ENCODE data around the gene RAP2A. TPM values are rescaled to one million over a fixed set of nuclear protein-coding genes. Genes with fewer than 3 reads are reported as not detected.

RAP2A gene
- total RNA-seq, 4 donors from 2014 or later, result 15.8 to 26.9 (median 18.2) TPM

DNA sequence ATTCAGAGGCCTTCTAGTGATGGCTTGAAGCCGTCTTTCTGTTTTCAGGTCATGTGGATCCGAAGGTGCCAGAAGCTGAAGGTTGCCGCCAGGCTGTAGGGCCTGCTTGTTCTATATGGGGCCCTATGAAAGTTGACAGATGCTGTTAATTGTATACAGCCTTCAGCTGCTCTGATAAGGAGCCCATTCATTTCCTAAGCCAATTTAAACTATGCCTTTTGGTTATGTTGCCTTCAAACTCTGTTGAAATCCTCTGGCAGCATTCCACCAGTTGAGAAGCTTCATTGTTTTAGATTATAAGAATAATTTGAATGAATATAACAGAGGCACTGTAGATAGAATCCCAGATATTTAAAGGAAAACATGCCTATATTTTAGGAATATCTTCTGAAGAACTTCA lies 34.4 kb downstream of the RAP2A start:
- no peaks in the 10 kb centered on the region for H3K27me3 ChIP-seq
- H3K4me3 ChIP-seq (replicated peaks in 1 of 3), result no peak overlapping the region
- no peaks in the 10 kb centered on the region for H3K36me3 ChIP-seq
- peaks cover 9 to 12% of the 10 kb centered on the region in 2 donors for H3K4me1 ChIP-seq
- WGBS, 2 donors, result 92 to 98% methylated on average over 3 of the region's 3 CpGs
- intact Hi-C loops (cut with DNase I), result no loop called here
- TF ChIP-seq, protein P1, sequence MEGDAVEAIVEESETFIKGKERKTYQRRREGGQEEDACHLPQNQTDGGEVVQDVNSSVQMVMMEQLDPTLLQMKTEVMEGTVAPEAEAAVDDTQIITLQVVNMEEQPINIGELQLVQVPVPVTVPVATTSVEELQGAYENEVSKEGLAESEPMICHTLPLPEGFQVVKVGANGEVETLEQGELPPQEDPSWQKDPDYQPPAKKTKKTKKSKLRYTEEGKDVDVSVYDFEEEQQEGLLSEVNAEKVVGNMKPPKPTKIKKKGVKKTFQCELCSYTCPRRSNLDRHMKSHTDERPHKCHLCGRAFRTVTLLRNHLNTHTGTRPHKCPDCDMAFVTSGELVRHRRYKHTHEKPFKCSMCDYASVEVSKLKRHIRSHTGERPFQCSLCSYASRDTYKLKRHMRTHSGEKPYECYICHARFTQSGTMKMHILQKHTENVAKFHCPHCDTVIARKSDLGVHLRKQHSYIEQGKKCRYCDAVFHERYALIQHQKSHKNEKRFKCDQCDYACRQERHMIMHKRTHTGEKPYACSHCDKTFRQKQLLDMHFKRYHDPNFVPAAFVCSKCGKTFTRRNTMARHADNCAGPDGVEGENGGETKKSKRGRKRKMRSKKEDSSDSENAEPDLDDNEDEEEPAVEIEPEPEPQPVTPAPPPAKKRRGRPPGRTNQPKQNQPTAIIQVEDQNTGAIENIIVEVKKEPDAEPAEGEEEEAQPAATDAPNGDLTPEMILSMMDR (IDR thresholded peaks at IDR 0.05), result no peak
- TF ChIP-seq POLR2A (IDR thresholded peaks at IDR 0.05), result no peak
- DNase-seq, result no peak
- H3K27ac ChIP-seq, result no peak overlapping the region
- no peaks in the 10 kb centered on the region for H3K9me3 ChIP-seq

- TF ChIP-seq, protein P1 (IDR thresholded peaks at IDR 0.05), result no peak
- TF ChIP-seq POLR2A (IDR thresholded peaks at IDR 0.05), result no peak
- no peak for DNase-seq
- Histone ChIP-seq H3K4me1 (no peaks in the 10 kb centered on the region), H3K9me3 (no peaks in the 10 kb centered on the region), H3K4me3 (replicated peaks in 1 of 3) (no peak overlapping the region), H3K36me3 (no peaks in the 10 kb centered on the region), H3K27me3 (no peaks in the 10 kb centered on the region), H3K27ac (no peak overlapping the region)
- intact Hi-C loops (cut with DNase I), result no loop called here
- WGBS, 2 donors, result 58 to 85% methylated on average over 1 of the region's 1 CpG
These were observed 37.7 kb downstream of the RAP2A start for GRCh38 chr13:97471711-97472110.

DNA sequence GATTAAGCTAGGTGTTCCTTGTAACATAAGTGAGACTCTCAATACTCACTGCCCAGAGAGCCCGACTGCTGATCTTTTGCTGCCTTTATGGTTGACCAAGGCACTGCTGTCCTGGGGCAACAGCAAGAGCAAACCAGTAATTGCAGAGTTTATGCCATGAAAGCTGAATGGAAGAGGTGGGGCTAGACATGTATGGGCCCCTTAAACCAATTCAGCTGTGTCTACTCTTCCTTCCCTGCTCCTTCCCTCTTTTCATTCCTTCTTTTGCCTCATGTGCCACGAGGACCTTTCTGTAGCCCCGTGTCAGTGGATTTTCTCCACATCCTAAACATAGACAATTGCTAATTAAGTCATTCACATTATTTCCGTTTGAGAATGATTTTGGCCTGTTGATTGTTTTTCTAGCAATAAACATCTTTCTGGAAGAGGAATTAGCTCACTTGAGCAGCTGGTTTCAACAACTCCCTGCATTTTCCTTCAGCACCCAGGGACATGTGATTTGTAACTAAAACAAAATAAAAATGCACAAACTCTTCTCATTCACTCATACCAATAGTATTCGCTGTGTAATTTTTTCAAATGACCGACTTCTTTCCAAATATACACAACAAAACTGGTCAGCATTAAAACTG lies 40.5 kb downstream of the RAP2A start:
- H3K9me3 ChIP-seq, result no peaks in the 10 kb centered on the region
- 76 to 80% methylated on average over 6 of the region's 6 CpGs for WGBS, 2 donors
- no peak overlapping the region for H3K27ac ChIP-seq
- H3K4me1 ChIP-seq, result no peaks in the 10 kb centered on the region
- no peak overlapping the region for H3K4me3 ChIP-seq (replicated peaks in 1 of 3)
- DNase-seq, result no peak
- intact Hi-C loops (cut with DNase I), result no loop called here
- no peaks in the 10 kb centered on the region for H3K27me3 ChIP-seq
- TF ChIP-seq POLR2A (IDR thresholded peaks at IDR 0.05), result no peak
- TF ChIP-seq, protein P1 (IDR thresholded peaks at IDR 0.05), result no peak
- no peaks in the 10 kb centered on the region for H3K36me3 ChIP-seq

DNA sequence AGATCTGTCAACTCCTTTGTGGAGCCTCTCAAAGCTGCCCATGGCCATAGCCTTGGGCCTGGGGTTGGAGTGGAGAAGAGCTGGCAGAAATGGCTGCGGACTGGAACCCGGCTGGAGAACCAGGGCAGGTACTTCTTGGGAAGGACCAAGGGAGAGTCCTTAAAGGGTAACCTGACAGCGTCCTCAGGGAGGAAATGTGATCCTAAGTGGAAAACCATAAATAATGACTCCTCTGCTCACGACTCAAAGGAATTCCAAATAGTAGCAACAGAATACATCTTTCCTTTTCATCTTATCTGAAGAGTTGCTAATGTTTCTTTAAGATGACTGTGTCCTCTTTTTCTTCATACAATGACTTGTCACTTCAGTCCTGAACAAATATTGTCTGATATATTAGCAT lies 41.0 kb downstream of the RAP2A start:
- Histone ChIP-seq H3K4me3 (replicated peaks in 1 of 3) (no peak overlapping the region), H3K27ac (no peak overlapping the region), H3K27me3 (no peaks in the 10 kb centered on the region), H3K36me3 (no peaks in the 10 kb centered on the region), H3K9me3 (no peaks in the 10 kb centered on the region), H3K4me1 (no peaks in the 10 kb centered on the region)
- intact Hi-C loops (cut with DNase I), result no loop called here
- no peak for TF ChIP-seq POLR2A (IDR thresholded peaks at IDR 0.05)
- TF ChIP-seq, protein P1 (IDR thresholded peaks at IDR 0.05), result no peak
- WGBS, 2 donors, result 73 to 81% methylated on average over 4 of the region's 4 CpGs
- DNase-seq, result no peak

DNA sequence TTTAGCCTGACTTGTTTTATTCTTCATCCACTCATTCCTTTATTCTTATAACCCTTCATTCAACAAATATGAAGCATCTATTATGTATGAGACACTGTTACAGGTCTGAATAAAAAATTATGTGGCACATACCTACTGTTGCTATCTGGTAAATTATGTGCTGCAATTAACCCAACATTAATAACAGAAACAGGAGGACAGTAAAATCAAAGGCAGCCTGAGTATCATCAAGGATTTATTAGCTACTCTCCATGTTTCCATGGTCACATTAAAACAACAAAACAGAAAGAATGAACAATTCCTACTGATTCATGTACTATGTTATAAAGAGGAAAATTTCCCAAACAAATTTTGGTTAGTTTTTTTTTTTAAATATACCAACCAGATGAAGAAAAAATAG lies 43.9 kb downstream of the RAP2A start:
- Histone ChIP-seq H3K36me3 (no peaks in the 10 kb centered on the region), H3K4me3 (replicated peaks in 1 of 3) (no peak overlapping the region), H3K27me3 (no peaks in the 10 kb centered on the region), H3K27ac (no peak overlapping the region), H3K4me1 (no peaks in the 10 kb centered on the region), H3K9me3 (no peaks in the 10 kb centered on the region)
- intact Hi-C loops (cut with DNase I), result no loop called here
- no peak for DNase-seq
- TF ChIP-seq, protein P1 (IDR thresholded peaks at IDR 0.05), result no peak
- TF ChIP-seq POLR2A (IDR thresholded peaks at IDR 0.05), result no peak
